GM10266 (cell line): ENCODE data around the gene TTC21B.
"Not testable (repeated sequence)": the region's sequence is repeated elsewhere in the genome, so short reads cannot be mapped to it uniquely, and the experiment has no call there.

ENCODE experiments used
- DNase-seq: peaks from one replicate; pipeline ENCODE4 v3.0.0; 2012; ENCODE audit errors: extremely low spot score
- CTCF ChIP-seq: IDR thresholded peaks from 2 replicates; pipeline ENCODE4 v1.5.1; 2012; ENCODE audit warnings: mild to moderate bottlenecking, low read depth; ENCODE audit not compliant: control insufficient read depth, insufficient read depth; ENCODE audit errors: missing control alignments

The TTC21B gene

GRCh38 chr2:165863810-165864261 lies 89.7 kb downstream of the TTC21B start:
- TF ChIP-seq CTCF: no peak
- DNase-seq: no peak

GRCh38 chr2:165861083-165861482 lies 92.5 kb downstream of the TTC21B start:
- DNase-seq: not testable (repeated sequence)

- DNase-seq: not testable (repeated sequence)
Observed at GRCh38 chr2:165859723-165860122, 93.9 kb downstream of the TTC21B start.

GRCh38 chr2:165857876-165858275 lies 95.7 kb downstream of the TTC21B start:
- DNase-seq: no peak
- no peak for TF ChIP-seq CTCF

GRCh38 chr2:165852394-165852793 lies 101.2 kb downstream of the TTC21B start:
- DNase-seq: no peak
- no peak for TF ChIP-seq CTCF

GRCh38 chr2:165847001-165847400 lies 106.6 kb downstream of the TTC21B start:
- DNase-seq: no peak
- no peak for TF ChIP-seq CTCF

- TF ChIP-seq CTCF: no peak
- no peak for DNase-seq
Observed at GRCh38 chr2:165846056-165846455, 107.5 kb downstream of the TTC21B start.

- DNase-seq: no peak
- TF ChIP-seq CTCF: no peak
Observed at GRCh38 chr2:165844216-165844615, 109.4 kb downstream of the TTC21B start.

GRCh38 chr2:165843351-165843750 lies 110.2 kb downstream of the TTC21B start:
- TF ChIP-seq CTCF: no peak
- DNase-seq: no peak
